ENCODE measurements around the gene ERGIC1. TPM values are rescaled to one million over a fixed set of nuclear protein-coding genes. Genes with fewer than 3 reads are reported as not detected.
A peak's percentile ranks its signal among the peaks of the same experiment; 100 is the strongest.

The ERGIC1 gene
- total RNA-seq, 3 donors from 2014 or later (not counting 1 experiment from before 2014, with no cell fraction given): 86.2 to 126 (median 121) TPM

- no peaks in the 10 kb centered on the region for H3K27me3 Mint-ChIP-seq (ENCODE audit: low read depth in 2 of 2)
- whole genome bisulfite sequencing (ENCODE audit: insufficient coverage): 93% methylated on average over 4 of the region's 4 CpGs
- H3K4me1 ChIP-seq (ENCODE audit: control insufficient read depth, insufficient read depth, low read length): peaks cover 7% of the 10 kb centered on the region
- H3K36me3 Mint-ChIP-seq: no peaks in the 10 kb centered on the region
- H3K27me3 ChIP-seq (ENCODE audit: control insufficient read depth, insufficient read depth, low read length): no peaks in the 10 kb centered on the region
- H3K9me3 Mint-ChIP-seq: no peaks in the 10 kb centered on the region
- intact Hi-C loops (cut with micrococcal nuclease): no loop called here
- no peak overlapping the region for H3K4me3 Mint-ChIP-seq
- DNase-seq (no peak), ATAC-seq (no peak)
- H3K27ac ChIP-seq (ENCODE audit: low read length): no peak overlapping the region
- TF ChIP-seq, protein P1, sequence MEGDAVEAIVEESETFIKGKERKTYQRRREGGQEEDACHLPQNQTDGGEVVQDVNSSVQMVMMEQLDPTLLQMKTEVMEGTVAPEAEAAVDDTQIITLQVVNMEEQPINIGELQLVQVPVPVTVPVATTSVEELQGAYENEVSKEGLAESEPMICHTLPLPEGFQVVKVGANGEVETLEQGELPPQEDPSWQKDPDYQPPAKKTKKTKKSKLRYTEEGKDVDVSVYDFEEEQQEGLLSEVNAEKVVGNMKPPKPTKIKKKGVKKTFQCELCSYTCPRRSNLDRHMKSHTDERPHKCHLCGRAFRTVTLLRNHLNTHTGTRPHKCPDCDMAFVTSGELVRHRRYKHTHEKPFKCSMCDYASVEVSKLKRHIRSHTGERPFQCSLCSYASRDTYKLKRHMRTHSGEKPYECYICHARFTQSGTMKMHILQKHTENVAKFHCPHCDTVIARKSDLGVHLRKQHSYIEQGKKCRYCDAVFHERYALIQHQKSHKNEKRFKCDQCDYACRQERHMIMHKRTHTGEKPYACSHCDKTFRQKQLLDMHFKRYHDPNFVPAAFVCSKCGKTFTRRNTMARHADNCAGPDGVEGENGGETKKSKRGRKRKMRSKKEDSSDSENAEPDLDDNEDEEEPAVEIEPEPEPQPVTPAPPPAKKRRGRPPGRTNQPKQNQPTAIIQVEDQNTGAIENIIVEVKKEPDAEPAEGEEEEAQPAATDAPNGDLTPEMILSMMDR (IDR thresholded peaks at IDR 0.05): no peak
- no peak overlapping the region for H3K4me3 ChIP-seq (ENCODE audit: low read length)
- H3K9me3 ChIP-seq (ENCODE audit: control insufficient read depth, insufficient read depth, low read length): no peaks in the 10 kb centered on the region
- H3K27ac Mint-ChIP-seq: peak overlapping the region in 1 of 2 donors; percentile 3
- peaks cover 6 to 11% of the 10 kb centered on the region in 2 donors for H3K4me1 Mint-ChIP-seq
- H3K36me3 ChIP-seq (ENCODE audit: control insufficient read depth, insufficient read depth, low read length): peaks cover 20% of the 10 kb centered on the region
Observed at GRCh38 chr5:172903790-172904189, 69.7 kb downstream of the ERGIC1 start.

GRCh38 chr5:172904312-172904642 lies 70.2 kb downstream of the ERGIC1 start:
- H3K36me3 Mint-ChIP-seq: no peaks in the 10 kb centered on the region
- H3K27me3 ChIP-seq (ENCODE audit: control insufficient read depth, insufficient read depth, low read length): no peaks in the 10 kb centered on the region
- H3K27ac ChIP-seq (ENCODE audit: low read length): no peak overlapping the region
- peaks cover 20% of the 10 kb centered on the region for H3K36me3 ChIP-seq (ENCODE audit: control insufficient read depth, insufficient read depth, low read length)
- ATAC-seq (no peak), DNase-seq (no peak)
- no peak overlapping the region for H3K4me3 ChIP-seq (ENCODE audit: low read length)
- WGBS (ENCODE audit: insufficient coverage): 67% methylated on average over 4 of the region's 4 CpGs
- no peak overlapping the region for H3K4me3 Mint-ChIP-seq
- peaks cover 6 to 11% of the 10 kb centered on the region in 2 donors for H3K4me1 Mint-ChIP-seq
- H3K27ac Mint-ChIP-seq: peak overlapping the region in 1 of 2 donors; percentile 3
- H3K9me3 ChIP-seq (ENCODE audit: control insufficient read depth, insufficient read depth, low read length): no peaks in the 10 kb centered on the region
- peaks cover 7% of the 10 kb centered on the region for H3K4me1 ChIP-seq (ENCODE audit: control insufficient read depth, insufficient read depth, low read length)
- H3K9me3 Mint-ChIP-seq: no peaks in the 10 kb centered on the region
- H3K27me3 Mint-ChIP-seq (ENCODE audit: low read depth in 2 of 2): no peaks in the 10 kb centered on the region
- intact Hi-C loops (cut with micrococcal nuclease): no loop called here
- TF ChIP-seq, protein P1 (IDR thresholded peaks at IDR 0.05): no peak

DNA sequence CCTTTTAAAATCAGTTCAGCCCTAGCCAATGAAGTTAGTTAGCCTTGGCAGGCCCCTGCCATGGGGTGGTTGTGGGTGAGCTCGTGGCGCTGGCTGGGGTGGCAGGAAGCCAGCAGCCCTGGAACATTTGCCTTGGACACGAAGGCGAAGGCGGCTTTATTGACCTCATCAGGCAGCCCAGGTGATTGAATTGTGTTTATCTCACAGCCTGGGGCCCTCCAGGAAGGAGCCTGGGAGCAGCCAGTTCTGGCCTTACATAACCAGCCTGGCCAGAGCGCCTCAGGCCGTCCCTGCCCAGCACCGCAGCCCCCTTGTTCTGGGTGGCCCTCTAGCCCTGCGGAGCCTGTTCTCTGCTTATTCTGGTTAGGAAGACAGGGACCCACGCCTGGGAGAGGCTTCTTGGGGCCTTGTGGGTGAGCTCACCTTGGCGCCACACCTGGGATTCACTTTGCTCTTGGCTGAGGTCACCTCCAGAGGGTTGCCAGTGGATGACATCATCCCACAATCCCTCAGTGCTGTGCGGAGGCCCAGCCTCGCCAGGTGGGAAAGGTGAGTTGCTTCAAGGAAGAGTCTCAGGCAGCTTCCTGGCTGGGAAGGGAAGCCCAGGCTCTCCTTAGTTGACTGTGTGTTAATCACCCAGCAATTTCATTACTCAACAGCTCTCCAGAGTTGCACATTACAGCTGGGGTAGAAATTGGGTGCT lies 70.7 kb downstream of the ERGIC1 start:
- Histone ChIP-seq H3K36me3 (ENCODE audit: control insufficient read depth, insufficient read depth, low read length) (peaks cover 17% of the 10 kb centered on the region), H3K4me3 (ENCODE audit: low read length) (no peak overlapping the region), H3K4me1 (ENCODE audit: control insufficient read depth, insufficient read depth, low read length) (peaks cover 7% of the 10 kb centered on the region), H3K27me3 (ENCODE audit: control insufficient read depth, insufficient read depth, low read length) (no peaks in the 10 kb centered on the region), H3K27ac (ENCODE audit: low read length) (no peak overlapping the region), H3K9me3 (ENCODE audit: control insufficient read depth, insufficient read depth, low read length) (no peaks in the 10 kb centered on the region)
- no peaks in the 10 kb centered on the region for H3K36me3 Mint-ChIP-seq
- no peaks in the 10 kb centered on the region for H3K27me3 Mint-ChIP-seq (ENCODE audit: low read depth in 2 of 2)
- ATAC-seq: no peak
- WGBS (ENCODE audit: insufficient coverage): 90% methylated on average over 13 of the region's 13 CpGs
- H3K4me1 Mint-ChIP-seq: peaks cover 10 to 14% of the 10 kb centered on the region in 2 donors
- H3K9me3 Mint-ChIP-seq: no peaks in the 10 kb centered on the region
- TF ChIP-seq, protein P1 (IDR thresholded peaks at IDR 0.05): no peak
- no peak overlapping the region for H3K4me3 Mint-ChIP-seq
- H3K27ac Mint-ChIP-seq: no peak overlapping the region
- intact Hi-C loops (cut with micrococcal nuclease): loop anchor here (5.0 kb wide), 1 partner anchor 42 kb away; no protein-coding TSS in a partner anchor
- DNase-seq: no peak

Data from natural killer cell (primary cell).